ENCODE measurements around the gene ZSWIM1.

GRCh38 chr20:45880988-45881788, at the start of gene ZSWIM1:
- TF ChIP-seq CREB1 (IDR thresholded peaks at IDR 0.05; ENCODE audit: low read depth) (peak; percentile 16; the same call in 1 of the 2 replicates), YY1 (IDR thresholded peaks at IDR 0.05; ENCODE audit: low read depth) (peak; percentile 93), RAD21 (IDR thresholded peaks at IDR 0.05; ENCODE audit: low read depth) (no peak), EP300 (IDR thresholded peaks at IDR 0.05; ENCODE audit: borderline replicate concordance) (no peak), TAF1 (IDR thresholded peaks at IDR 0.05; ENCODE audit: low read depth) (peak; percentile 94), MAX (IDR thresholded peaks at IDR 0.05) (no peak), FOXM1 (IDR thresholded peaks at IDR 0.05; ENCODE audit: borderline replicate concordance, low read depth) (no peak), NFIC (IDR thresholded peaks at IDR 0.05) (no peak), CEBPB (IDR thresholded peaks at IDR 0.05) (no peak)
- TF ChIP-seq, protein P1, sequence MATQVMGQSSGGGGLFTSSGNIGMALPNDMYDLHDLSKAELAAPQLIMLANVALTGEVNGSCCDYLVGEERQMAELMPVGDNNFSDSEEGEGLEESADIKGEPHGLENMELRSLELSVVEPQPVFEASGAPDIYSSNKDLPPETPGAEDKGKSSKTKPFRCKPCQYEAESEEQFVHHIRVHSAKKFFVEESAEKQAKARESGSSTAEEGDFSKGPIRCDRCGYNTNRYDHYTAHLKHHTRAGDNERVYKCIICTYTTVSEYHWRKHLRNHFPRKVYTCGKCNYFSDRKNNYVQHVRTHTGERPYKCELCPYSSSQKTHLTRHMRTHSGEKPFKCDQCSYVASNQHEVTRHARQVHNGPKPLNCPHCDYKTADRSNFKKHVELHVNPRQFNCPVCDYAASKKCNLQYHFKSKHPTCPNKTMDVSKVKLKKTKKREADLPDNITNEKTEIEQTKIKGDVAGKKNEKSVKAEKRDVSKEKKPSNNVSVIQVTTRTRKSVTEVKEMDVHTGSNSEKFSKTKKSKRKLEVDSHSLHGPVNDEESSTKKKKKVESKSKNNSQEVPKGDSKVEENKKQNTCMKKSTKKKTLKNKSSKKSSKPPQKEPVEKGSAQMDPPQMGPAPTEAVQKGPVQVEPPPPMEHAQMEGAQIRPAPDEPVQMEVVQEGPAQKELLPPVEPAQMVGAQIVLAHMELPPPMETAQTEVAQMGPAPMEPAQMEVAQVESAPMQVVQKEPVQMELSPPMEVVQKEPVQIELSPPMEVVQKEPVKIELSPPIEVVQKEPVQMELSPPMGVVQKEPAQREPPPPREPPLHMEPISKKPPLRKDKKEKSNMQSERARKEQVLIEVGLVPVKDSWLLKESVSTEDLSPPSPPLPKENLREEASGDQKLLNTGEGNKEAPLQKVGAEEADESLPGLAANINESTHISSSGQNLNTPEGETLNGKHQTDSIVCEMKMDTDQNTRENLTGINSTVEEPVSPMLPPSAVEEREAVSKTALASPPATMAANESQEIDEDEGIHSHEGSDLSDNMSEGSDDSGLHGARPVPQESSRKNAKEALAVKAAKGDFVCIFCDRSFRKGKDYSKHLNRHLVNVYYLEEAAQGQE (IDR thresholded peaks at IDR 0.05; ENCODE audit: low read depth) = 0 out of 2 replicates have a peak, but pooled peaks have one; percentile 34
